GM20431 (cell line): ENCODE measurements around the gene DIAPH2.

Experiments used
- in situ Hi-C: fragments of 300-500 bp; cut with MseI, MboI; formaldehyde crosslinking; loops from one replicate; pipeline ENCODE4 v1.15.0; 2020; ENCODE audit warnings: low sequenced_read_pairs; ENCODE audit not compliant: unreplicated experiment

The DIAPH2 gene

GRCh38 chrX:97522307-97522706, 837.7 kb downstream of the DIAPH2 start:
- in situ Hi-C loops: no loop called here

GRCh38 chrX:97524340-97524739, 839.7 kb downstream of the DIAPH2 start:
- in situ Hi-C loops: no loop called here

GRCh38 chrX:97524997-97525396, 840.4 kb downstream of the DIAPH2 start:
- in situ Hi-C loops: no loop called here

- in situ Hi-C loops: no loop called here
Observed at GRCh38 chrX:97525981-97526380, 841.3 kb downstream of the DIAPH2 start.

- in situ Hi-C loops: no loop called here
Observed at GRCh38 chrX:97527725-97528124, 843.1 kb downstream of the DIAPH2 start.

GRCh38 chrX:97529536-97530200, 845.0 kb downstream of the DIAPH2 start:
- in situ Hi-C loops: no loop called here

- in situ Hi-C loops: no loop called here
Observed at GRCh38 chrX:97531825-97532224, 847.2 kb downstream of the DIAPH2 start.

- in situ Hi-C loops: no loop called here
Observed at GRCh38 chrX:97538745-97539144, 854.1 kb downstream of the DIAPH2 start.

GRCh38 chrX:97539970-97540519, 855.4 kb downstream of the DIAPH2 start:
- in situ Hi-C loops: no loop called here

GRCh38 chrX:97547877-97548578, 863.4 kb downstream of the DIAPH2 start:
- in situ Hi-C loops: no loop called here

- in situ Hi-C loops: no loop called here
Observed at GRCh38 chrX:97551821-97552220, 867.2 kb downstream of the DIAPH2 start.

GRCh38 chrX:97553833-97554232, 869.2 kb downstream of the DIAPH2 start:
- in situ Hi-C loops: no loop called here

- in situ Hi-C loops: no loop called here
Observed at GRCh38 chrX:97556359-97556758, 871.7 kb downstream of the DIAPH2 start.

- in situ Hi-C loops: no loop called here
Observed at GRCh38 chrX:97563531-97564133, 879.0 kb downstream of the DIAPH2 start.

- in situ Hi-C loops: no loop called here
Observed at GRCh38 chrX:97564496-97564895, 879.9 kb downstream of the DIAPH2 start.

GRCh38 chrX:97587171-97587570, 902.5 kb downstream of the DIAPH2 start:
- in situ Hi-C loops: no loop called here

GRCh38 chrX:97594646-97595224, 910.1 kb downstream of the DIAPH2 start:
- in situ Hi-C loops: no loop called here

GRCh38 chrX:97597954-97598353, 913.3 kb downstream of the DIAPH2 start:
- in situ Hi-C loops: no loop called here

GRCh38 chrX:97602465-97603258, 918.0 kb downstream of the DIAPH2 start:
- in situ Hi-C loops: no loop called here

- in situ Hi-C loops: no loop called here
Observed at GRCh38 chrX:97605271-97605670, 920.6 kb downstream of the DIAPH2 start.
